HUES6 (cell line): ENCODE data around the gene FAM217A.
"Not testable (repeated sequence)": the region's sequence is repeated elsewhere in the genome, so short reads cannot be mapped to it uniquely, and the experiment has no call there.

ENCODE experiments used
- H3K27ac ChIP-seq: 2 replicates; pipeline ENCODE4 v1.7.0; 2013; ENCODE audit warnings: low read depth, mild to moderate bottlenecking, low read length, inconsistent platforms
- H3K27me3 ChIP-seq: 2 replicates; pipeline ENCODE4 v1.6.1; 2013; ENCODE audit warnings: low read length; ENCODE audit not compliant: control insufficient read depth, insufficient read depth
- H3K36me3 ChIP-seq: 2 replicates; pipeline ENCODE4 v1.6.1; 2013; ENCODE audit warnings: low read length; ENCODE audit not compliant: control insufficient read depth, insufficient read depth
- H3K4me1 ChIP-seq: 2 replicates; pipeline ENCODE4 v1.6.1; 2013; ENCODE audit warnings: low read length; ENCODE audit not compliant: control insufficient read depth, insufficient read depth
- H3K4me3 ChIP-seq: 2 replicates; pipeline ENCODE4 v1.5.1; 2013; ENCODE audit warnings: low read depth, low read length
- H3K9ac ChIP-seq: one replicate; pipeline ENCODE4 v1.6.1; 2013; ENCODE audit warnings: mild to moderate bottlenecking, low read length
- H3K9me3 ChIP-seq: 2 replicates; pipeline ENCODE4 v1.6.1; 2013; ENCODE audit warnings: low read depth, low read length; ENCODE audit not compliant: control insufficient read depth, insufficient read depth

Gene FAM217A, protein sequence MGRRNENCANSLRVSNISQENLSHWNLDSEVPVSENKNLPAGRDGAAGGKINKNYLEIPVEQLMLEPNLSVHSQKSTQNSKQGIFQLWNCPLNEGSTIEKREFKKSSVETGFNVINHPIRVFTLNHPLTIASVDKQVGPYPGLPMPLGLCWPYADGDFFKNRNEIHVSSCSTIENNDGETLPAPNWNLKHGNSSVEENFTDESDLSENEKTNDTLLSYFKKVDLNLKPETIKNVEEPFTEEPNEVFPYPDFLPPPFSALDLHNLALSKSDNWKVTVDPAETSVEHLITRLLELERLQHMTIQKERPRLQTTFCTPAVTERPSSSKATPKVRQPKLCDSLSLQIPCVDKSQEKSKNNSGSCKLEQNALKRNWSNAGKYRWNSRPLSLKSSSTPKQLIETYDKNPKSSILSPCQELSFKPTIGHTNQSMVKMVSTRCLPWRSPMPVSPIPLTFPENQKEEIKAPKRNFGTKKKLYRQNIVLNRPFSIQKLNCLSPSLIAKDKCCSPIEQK

DNA sequence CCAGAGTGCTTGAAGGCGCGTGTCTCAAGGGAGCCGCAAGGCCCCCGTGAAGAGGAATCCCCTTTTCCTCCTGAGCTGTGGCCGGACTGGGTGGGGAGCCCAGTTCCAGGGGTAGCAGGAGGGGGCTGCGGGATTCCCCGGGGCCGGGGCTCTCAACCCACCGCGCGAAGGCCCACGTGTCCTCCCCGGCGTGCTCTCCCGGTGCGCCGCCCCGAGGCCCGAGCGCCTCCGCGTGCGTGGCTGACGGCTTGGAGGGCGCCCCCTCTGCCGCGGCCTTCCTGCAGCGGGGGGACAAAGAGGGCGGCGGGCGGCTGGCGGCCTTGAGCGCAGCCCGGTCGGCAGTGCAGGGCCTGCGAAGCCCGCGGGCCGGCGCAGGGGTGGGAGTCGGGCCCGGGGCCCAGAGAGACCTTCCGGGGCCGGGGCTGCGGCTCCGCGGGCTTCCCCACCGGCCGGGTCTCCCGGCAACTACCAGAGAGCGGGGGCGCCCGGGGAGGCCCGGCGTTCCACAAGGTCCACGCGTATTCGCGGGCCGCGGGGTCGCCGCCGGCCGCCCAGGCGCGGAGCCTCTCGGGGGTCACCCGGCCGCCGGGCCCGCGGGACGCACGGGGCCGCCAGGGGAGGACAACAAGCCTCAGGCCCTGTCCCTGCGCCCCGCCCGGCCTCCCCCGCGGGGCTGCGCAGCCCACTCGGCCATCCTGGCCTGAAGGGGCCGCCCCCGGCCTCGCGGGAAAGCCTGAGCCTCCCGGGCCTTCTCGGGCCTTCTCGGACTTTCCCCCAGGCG is at the start of gene FAM217A:
Gene FAM217A (minus strand): TSS at position 447 of the 781 bp plus-strand sequence. CDS start 1,723 bp downstream, outside the sequence.
- H3K27me3 ChIP-seq: no peaks in the 10 kb centered on the region
- no peaks in the 10 kb centered on the region for H3K4me1 ChIP-seq
- no peak within 1 kb of the TSS for H3K4me3 ChIP-seq
- no peaks in the 10 kb centered on the region for H3K9me3 ChIP-seq
- no peaks in the 10 kb centered on the region for H3K36me3 ChIP-seq
- H3K9ac ChIP-seq: no peak within 1 kb of the TSS
- H3K27ac ChIP-seq: no peak within 1 kb of the TSS

DNA sequence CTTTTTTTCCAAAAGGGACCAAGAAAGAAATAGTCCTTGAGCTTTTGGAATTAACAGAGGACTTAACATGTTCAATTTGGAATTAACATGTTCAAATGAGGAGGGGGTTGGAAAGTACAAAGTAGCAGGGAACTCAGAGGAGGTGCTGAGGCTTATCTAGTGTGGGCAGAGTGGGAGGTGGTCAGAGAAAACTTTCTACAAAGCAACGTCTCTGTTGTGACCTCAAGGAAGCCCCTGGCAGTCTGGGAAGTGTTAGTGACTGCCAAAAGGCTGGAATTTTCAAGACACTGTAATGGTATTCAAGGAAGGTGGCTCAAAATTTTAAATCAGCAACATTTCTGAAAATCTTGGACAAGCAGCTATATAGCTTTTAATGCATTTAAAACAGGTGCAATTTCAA is 49.1 kb upstream of the FAM217A start:
- H3K4me3 ChIP-seq: no peak overlapping the region
- H3K27me3 ChIP-seq: no peaks in the 10 kb centered on the region
- H3K9ac ChIP-seq: no peak overlapping the region
- H3K9me3 ChIP-seq: peaks cover 6% of the 10 kb centered on the region
- no peak overlapping the region for H3K27ac ChIP-seq
- H3K4me1 ChIP-seq: no peaks in the 10 kb centered on the region
- H3K36me3 ChIP-seq: peaks cover 86% of the 10 kb centered on the region

DNA sequence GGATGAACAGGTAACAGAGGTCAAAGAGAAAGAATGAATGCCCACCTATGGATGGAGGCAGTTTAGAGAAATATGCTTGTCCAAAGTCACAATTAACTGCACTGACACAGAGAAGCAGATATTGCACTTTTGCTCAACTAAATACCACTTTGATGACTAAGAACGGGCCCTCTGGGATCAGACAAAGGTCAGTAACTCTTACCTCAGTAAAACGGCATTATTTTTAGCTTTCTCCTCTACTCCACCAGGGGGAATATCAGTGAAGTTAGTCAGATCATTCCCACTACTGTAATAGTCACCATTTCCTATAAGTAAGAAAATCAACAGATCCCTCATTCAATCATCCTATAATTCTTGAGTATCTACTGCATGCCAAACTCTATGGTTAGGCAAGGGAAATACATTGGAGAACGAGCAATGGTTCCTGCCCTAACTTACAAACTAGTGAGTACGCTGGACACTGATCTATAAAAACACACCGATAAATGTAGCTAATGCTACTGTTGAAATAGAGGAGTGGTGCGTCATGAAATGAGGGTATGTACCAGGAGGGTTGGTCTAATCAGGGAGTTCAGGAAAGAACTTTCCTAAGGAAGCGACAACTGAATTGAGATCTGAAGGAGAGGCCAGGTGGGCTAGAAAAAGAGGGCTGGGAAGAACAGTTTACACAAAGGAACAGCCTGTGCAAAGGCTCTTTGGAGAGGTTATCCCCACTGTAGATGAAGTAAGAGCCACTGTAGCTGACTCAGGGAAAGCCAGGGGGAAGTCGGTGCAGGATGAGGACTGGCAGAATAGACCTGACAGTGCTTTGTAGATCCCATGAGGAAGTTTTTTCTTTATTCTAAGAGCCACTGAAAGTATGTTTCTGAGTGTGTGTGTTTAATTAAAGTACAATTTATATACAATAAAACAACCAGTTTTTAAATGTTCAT is 47.3 kb upstream of the FAM217A start:
- Histone ChIP-seq H3K27ac (no peak overlapping the region), H3K9me3 (no peaks in the 10 kb centered on the region; the same call in 1 of the 2 replicates), H3K36me3 (peaks cover 85% of the 10 kb centered on the region), H3K4me1 (no peaks in the 10 kb centered on the region), H3K27me3 (no peaks in the 10 kb centered on the region), H3K9ac (no peak overlapping the region), H3K4me3 (no peak overlapping the region)

DNA sequence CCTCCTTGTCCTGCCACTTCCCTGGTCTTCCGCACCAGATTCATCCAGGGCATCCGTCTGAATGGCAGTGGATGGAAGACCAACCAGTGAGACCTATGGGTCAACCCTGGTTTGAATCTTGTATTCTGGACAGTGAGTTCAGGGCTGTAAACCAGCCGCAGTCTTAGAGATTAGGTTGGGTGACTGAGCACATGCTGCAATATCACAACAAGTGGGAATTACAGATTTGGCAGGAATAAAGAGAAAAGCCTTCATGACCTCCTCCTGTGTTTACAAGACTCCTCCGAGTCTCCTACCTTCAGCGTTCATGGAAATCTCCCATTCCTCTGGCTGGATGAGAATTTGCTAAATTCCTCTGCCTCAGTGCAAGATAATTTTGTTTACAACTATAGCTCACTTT is 46.6 kb upstream of the FAM217A start:
- H3K9ac ChIP-seq: no peak overlapping the region
- H3K27ac ChIP-seq: no peak overlapping the region
- H3K27me3 ChIP-seq: no peaks in the 10 kb centered on the region
- no peaks in the 10 kb centered on the region for H3K4me1 ChIP-seq
- H3K9me3 ChIP-seq: peaks cover 5% of the 10 kb centered on the region; the same call in 1 of the 2 replicates
- no peak overlapping the region for H3K4me3 ChIP-seq
- peaks cover 85% of the 10 kb centered on the region for H3K36me3 ChIP-seq

DNA sequence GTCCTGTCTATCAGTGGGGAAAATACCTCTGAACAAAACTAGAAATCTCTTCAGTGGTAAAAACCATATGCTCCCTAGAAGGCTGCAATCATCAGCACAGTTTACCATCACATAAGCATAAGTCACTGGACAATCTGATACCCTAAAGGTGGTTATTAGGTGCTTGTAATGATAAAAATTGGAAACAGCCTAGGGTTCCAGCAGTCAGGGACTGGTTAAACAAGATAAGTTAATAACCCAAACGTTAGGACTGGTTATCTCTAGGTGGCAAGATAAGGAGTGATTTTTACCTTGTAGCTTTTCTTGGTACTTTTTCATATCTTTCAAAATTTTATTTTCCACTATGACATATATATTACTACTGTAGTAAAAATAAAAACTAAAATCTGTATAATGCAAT is 45.4 kb upstream of the FAM217A start:
- Histone ChIP-seq H3K4me1 (no peaks in the 10 kb centered on the region), H3K27ac (no peak overlapping the region), H3K9me3 (peaks cover 5% of the 10 kb centered on the region; the same call in 1 of the 2 replicates), H3K9ac (no peak overlapping the region), H3K4me3 (no peak overlapping the region), H3K27me3 (no peaks in the 10 kb centered on the region), H3K36me3 (peaks cover 81% of the 10 kb centered on the region)

DNA sequence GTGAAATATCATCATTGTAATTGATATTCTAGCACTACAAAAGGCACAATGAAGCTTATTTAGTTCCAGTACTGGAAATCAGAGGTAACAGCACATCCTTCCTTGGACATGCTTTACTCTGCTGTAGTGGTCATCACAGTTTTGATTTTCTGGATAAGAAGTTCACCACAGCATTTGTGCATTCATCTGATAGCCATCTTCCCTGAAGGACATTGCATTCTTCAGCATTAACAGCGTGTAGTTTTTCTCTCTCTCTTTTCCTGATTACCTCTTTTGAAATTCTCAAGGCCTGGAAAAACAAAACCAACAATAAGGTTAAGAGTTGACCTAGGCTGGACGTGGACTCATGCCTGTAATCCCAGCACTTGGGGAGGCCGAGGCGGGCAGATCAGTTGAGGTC is 36.8 kb upstream of the FAM217A start:
- H3K27ac ChIP-seq: no peak overlapping the region
- peaks cover 6% of the 10 kb centered on the region; the same call in 1 of the 2 replicates for H3K9me3 ChIP-seq
- peaks cover 45% of the 10 kb centered on the region for H3K36me3 ChIP-seq
- H3K4me3 ChIP-seq: no peak overlapping the region
- no peak overlapping the region for H3K9ac ChIP-seq
- H3K4me1 ChIP-seq: no peaks in the 10 kb centered on the region
- no peaks in the 10 kb centered on the region for H3K27me3 ChIP-seq

DNA sequence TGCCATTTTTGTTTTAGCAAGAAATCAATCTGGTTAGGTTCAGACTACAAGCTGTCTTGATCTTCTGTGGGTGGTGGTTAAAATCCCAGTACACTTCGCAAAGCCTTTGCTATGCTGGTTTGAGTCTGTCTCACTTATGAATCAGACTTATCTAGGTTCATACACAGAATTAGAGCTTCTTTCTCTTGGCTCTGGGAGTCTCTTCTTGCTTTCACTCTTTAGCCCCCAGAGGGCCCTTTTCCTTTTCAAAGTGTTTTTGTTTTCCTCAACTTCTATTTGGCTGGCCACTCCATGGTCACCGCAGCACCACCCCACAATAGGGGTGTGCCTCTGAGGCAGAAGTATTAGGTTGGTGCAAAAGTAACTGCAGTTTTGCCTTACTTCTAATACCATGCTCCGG is 35.2 kb upstream of the FAM217A start:
- Histone ChIP-seq H3K4me1 (no peaks in the 10 kb centered on the region), H3K27me3 (no peaks in the 10 kb centered on the region), H3K9ac (no peak overlapping the region), H3K27ac (no peak overlapping the region), H3K4me3 (no peak overlapping the region), H3K9me3 (peaks cover 5% of the 10 kb centered on the region; the same call in 1 of the 2 replicates), H3K36me3 (peaks cover 32% of the 10 kb centered on the region)

DNA sequence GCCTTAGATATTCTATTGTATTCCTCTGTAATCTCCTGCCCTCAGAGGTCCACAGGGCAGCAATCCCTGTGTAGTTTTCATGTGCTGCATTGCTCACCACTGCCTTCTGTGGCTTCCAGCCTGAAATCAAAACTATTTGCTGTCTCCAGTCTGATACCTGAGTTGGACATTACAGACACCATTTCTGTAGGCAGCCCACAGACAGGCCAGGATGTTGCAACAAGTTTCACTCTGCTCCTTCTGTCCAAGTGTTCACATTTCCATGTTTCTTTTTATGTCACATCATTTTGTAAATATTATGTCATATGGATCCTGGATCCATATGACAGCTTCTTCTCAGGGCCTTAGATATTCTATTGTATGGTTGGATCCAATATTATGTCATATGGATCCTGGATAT is 34.7 kb upstream of the FAM217A start:
- Histone ChIP-seq H3K4me1 (no peaks in the 10 kb centered on the region), H3K27me3 (no peaks in the 10 kb centered on the region), H3K27ac (no peak overlapping the region), H3K36me3 (peaks cover 27% of the 10 kb centered on the region), H3K9ac (no peak overlapping the region), H3K9me3 (peaks cover 5% of the 10 kb centered on the region; the same call in 1 of the 2 replicates), H3K4me3 (no peak overlapping the region)

DNA sequence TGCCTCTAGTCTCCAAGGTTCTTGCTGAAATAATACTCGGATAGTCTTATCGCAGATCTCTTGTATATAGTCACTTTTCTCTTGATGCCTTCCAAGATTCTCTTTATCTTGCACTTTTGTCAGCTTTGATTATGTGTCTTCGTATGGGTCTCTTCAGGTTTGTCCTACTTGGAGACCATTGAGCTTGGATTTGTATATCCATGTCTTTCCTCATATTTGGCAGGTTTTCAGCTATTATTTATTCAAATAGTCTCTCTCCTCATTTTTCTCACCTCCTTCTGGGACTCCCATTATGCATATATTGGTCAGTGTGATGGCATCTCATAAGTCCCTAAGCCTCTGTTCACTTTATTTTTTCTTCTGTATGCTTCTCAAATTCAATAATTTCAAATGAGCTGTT is 33.4 kb upstream of the FAM217A start:
- peaks cover 20% of the 10 kb centered on the region for H3K36me3 ChIP-seq
- H3K9me3 ChIP-seq: peaks cover 5% of the 10 kb centered on the region; the same call in 1 of the 2 replicates
- no peaks in the 10 kb centered on the region for H3K4me1 ChIP-seq
- H3K27ac ChIP-seq: no peak overlapping the region
- no peak overlapping the region for H3K9ac ChIP-seq
- no peaks in the 10 kb centered on the region for H3K27me3 ChIP-seq
- no peak overlapping the region for H3K4me3 ChIP-seq

DNA sequence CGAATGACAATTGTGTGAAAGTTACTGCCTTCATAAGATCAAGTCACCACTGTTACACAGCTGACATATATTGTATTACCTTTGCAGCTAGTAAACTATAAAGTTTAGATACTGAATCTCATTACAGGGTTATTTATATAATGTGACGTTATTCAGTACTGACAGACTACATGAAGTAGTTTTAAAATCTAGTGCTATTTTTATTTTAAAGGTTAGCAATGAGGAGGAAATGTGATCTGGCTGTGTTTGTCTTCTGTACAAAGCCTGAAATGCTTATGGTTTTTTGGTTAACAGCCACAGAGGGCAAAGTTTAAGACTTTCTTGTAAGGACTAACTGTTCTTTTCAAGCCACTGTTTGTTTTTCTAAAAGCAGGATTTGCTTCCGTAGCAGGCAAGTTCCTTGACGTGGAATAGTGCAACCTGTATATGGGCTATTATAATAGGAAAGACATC is 30.5 kb upstream of the FAM217A start:
- H3K27ac ChIP-seq, H3K9me3 ChIP-seq, H3K27me3 ChIP-seq, H3K36me3 ChIP-seq, H3K4me1 ChIP-seq, H3K4me3 ChIP-seq, H3K9ac ChIP-seq: not testable (repeated sequence)
